Astrocyte of the spinal cord (primary cell): ENCODE measurements around the gene CEP128.
A peak's percentile ranks its signal among the peaks of the same experiment; 100 is the strongest.

ENCODE experiments used
- DNase-seq: peaks from one replicate; pipeline ENCODE4 v3.0.0; 2011; ENCODE audit warnings: low read depth, low spot score
- H3K4me3 ChIP-seq: 2 replicates; pipeline ENCODE4 v1.5.1; 2011; ENCODE audit warnings: low read depth, mild to moderate bottlenecking, low read length, moderate library complexity
- in situ Hi-C: cut with HindIII; loops from 2 replicates; pipeline ENCODE4 v1.10.0; 2017; ENCODE audit warnings: low sequenced_read_pairs
- TF ChIP-seq, protein P1 (sequence below): IDR thresholded peaks from 2 replicates; pipeline ENCODE4 v1.5.1; 2012; ENCODE audit warnings: low read depth, mild to moderate bottlenecking, low read length, inconsistent platforms

CEP128 gene

GRCh38 chr14:80981156-80981555, 39.6 kb upstream of the CEP128 start:
- no peak overlapping the region for H3K4me3 ChIP-seq
- TF ChIP-seq, protein P1, sequence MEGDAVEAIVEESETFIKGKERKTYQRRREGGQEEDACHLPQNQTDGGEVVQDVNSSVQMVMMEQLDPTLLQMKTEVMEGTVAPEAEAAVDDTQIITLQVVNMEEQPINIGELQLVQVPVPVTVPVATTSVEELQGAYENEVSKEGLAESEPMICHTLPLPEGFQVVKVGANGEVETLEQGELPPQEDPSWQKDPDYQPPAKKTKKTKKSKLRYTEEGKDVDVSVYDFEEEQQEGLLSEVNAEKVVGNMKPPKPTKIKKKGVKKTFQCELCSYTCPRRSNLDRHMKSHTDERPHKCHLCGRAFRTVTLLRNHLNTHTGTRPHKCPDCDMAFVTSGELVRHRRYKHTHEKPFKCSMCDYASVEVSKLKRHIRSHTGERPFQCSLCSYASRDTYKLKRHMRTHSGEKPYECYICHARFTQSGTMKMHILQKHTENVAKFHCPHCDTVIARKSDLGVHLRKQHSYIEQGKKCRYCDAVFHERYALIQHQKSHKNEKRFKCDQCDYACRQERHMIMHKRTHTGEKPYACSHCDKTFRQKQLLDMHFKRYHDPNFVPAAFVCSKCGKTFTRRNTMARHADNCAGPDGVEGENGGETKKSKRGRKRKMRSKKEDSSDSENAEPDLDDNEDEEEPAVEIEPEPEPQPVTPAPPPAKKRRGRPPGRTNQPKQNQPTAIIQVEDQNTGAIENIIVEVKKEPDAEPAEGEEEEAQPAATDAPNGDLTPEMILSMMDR = no peak
- no peak for DNase-seq
- in situ Hi-C loops = no loop called here

DNA sequence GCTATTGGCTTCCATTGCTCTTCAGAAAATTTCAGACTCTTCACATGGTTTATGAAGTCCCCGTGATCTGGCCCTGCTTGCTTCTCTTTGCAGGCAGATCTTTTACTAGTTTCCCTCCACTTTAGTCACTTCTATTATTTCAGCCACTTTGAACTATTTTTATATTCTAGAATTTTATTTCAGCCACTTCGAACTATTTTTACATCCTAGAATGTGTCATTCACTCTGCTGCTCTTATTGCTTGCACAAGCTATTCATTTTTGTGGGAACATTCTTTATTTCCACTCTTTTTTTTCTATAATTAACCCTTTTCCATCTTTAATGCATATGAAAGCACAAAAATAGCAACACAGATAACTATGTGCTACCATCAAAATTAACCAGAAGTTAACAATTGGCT, 38.4 kb upstream of the CEP128 start:
- no peak overlapping the region for H3K4me3 ChIP-seq
- TF ChIP-seq, protein P1 = no peak
- in situ Hi-C loops = no loop called here

GRCh38 chr14:80978403-80978802, 36.9 kb upstream of the CEP128 start:
- H3K4me3 ChIP-seq = no peak overlapping the region
- DNase-seq = no peak
- in situ Hi-C loops = no loop called here
- TF ChIP-seq, protein P1 = no peak

More for the DNA sequence above, 38.4 kb upstream of the CEP128 start:
- DNase-seq = no peak

- in situ Hi-C loops = no loop called here
Measured at GRCh38 chr14:80977221-80977620, 35.7 kb upstream of the CEP128 start.

DNA sequence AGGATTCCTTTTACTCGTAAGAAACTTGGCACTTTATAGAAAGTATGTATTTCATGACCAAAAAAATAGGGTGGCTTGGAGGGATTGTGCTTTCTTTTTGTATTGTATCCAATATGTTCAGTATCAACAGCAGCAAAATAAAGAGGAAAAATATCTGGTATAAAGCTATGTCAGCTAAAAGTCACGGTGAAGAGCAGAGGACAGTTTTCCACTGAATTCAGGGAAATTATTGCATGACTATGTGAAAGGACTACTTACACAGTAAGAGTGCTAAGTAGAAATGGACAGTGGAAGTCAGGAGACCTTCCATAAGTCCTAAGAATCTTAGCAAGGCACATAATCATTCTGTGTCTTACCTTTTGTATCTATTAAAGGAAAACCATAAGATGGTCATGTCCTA, 33.1 kb upstream of the CEP128 start:
- in situ Hi-C loops = no loop called here
- peak; percentile 3 for DNase-seq
- no peak overlapping the region for H3K4me3 ChIP-seq
- TF ChIP-seq, protein P1 = no peak

More at GRCh38 chr14:80977221-80977620, 35.7 kb upstream of the CEP128 start:
- H3K4me3 ChIP-seq = no peak overlapping the region
- DNase-seq = no peak
- TF ChIP-seq, protein P1 = peak; percentile 5

GRCh38 chr14:80973931-80974641, 32.5 kb upstream of the CEP128 start:
- TF ChIP-seq, protein P1 = no peak
- DNase-seq = peak; percentile 66
- in situ Hi-C loops = no loop called here
- H3K4me3 ChIP-seq = no peak overlapping the region
